ENCODE data around the gene INKA2.

DNA sequence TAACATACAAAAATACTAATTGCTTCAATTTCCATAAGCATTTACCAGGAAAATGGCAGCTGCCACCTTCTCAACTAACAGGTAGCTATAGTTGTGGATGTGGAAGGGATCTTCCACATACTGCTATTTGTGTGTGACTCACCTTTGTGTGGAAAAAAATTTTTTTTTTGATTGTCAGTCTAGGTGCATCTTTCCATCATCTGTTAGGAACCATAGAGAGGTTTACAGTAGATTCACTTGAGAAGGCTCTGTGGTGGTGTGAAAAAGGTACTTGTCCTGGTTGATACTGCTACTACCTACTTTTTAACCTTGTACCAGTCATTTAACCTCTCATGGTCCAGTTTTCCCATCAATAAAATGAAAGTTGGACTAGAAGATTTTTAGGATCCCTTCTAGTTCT is 29.4 kb upstream of the INKA2 start:
- TF ChIP-seq, protein P1, sequence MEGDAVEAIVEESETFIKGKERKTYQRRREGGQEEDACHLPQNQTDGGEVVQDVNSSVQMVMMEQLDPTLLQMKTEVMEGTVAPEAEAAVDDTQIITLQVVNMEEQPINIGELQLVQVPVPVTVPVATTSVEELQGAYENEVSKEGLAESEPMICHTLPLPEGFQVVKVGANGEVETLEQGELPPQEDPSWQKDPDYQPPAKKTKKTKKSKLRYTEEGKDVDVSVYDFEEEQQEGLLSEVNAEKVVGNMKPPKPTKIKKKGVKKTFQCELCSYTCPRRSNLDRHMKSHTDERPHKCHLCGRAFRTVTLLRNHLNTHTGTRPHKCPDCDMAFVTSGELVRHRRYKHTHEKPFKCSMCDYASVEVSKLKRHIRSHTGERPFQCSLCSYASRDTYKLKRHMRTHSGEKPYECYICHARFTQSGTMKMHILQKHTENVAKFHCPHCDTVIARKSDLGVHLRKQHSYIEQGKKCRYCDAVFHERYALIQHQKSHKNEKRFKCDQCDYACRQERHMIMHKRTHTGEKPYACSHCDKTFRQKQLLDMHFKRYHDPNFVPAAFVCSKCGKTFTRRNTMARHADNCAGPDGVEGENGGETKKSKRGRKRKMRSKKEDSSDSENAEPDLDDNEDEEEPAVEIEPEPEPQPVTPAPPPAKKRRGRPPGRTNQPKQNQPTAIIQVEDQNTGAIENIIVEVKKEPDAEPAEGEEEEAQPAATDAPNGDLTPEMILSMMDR (IDR thresholded peaks at IDR 0.05; ENCODE audit: poor library complexity) = no peak
- TF ChIP-seq EZH2 (IDR thresholded peaks at IDR 0.05; ENCODE audit: borderline replicate concordance) = no peak
- TF ChIP-seq EZH2phosphoT487 (IDR thresholded peaks at IDR 0.05; ENCODE audit: low read depth, severe bottlenecking, unreplicated experiment) = no peak
